ENCODE measurements around the gene RNF14.
A peak's percentile ranks its signal among the peaks of the same experiment; 100 is the strongest.
"Not testable (repeated sequence)": the region's sequence is repeated elsewhere in the genome, so short reads cannot be mapped to it uniquely, and the experiment has no call there.

RNF14 gene

GRCh38 chr5:141968914-141969608, at the start of gene RNF14:
Gene RNF14, plus strand, starts transcription at chr5:141969105. Its CDS starts 4,484 bp downstream, at chr5:141973589.
- H3K9ac ChIP-seq = peak within 1 kb of the TSS; percentile 82
- TF ChIP-seq CTCF (IDR thresholded peaks at IDR 0.05) = peak; percentile 98
- H3K4me3 ChIP-seq (ENCODE audit: low read depth, low read length) = peak within 1 kb of the TSS; percentile 76
- peak within 1 kb of the TSS; percentile 92 for H3K4me2 ChIP-seq (ENCODE audit: low read length)
- no peaks in the 10 kb centered on the region for H3K36me3 ChIP-seq (ENCODE audit: control insufficient read depth, insufficient read depth, low read length)
- H3K9me3 ChIP-seq (ENCODE audit: control insufficient read depth, low read length) = no peaks in the 10 kb centered on the region
- peaks cover 15% of the 10 kb centered on the region for H3K79me2 ChIP-seq
- H3K4me1 ChIP-seq = peaks cover 16% of the 10 kb centered on the region
- peak within 1 kb of the TSS; percentile 87 for H2AFZ ChIP-seq
- H3K27ac ChIP-seq = peak within 1 kb of the TSS; percentile 96
- H3K27me3 ChIP-seq (ENCODE audit: control insufficient read depth, insufficient read depth, low read length) = no peaks in the 10 kb centered on the region

GRCh38 chr5:141919218-141920119, 49.4 kb upstream of the RNF14 start:
- Histone ChIP-seq H3K4me1 (peaks cover 4% of the 10 kb centered on the region), H2AFZ (no peak overlapping the region), H3K36me3 (ENCODE audit: control insufficient read depth, insufficient read depth, low read length) (no peaks in the 10 kb centered on the region), H3K9ac (no peak overlapping the region), H3K4me2 (ENCODE audit: low read length) (no peak overlapping the region), H3K79me2 (no peaks in the 10 kb centered on the region), H3K4me3 (ENCODE audit: low read depth, low read length) (no peak overlapping the region), H3K27me3 (ENCODE audit: control insufficient read depth, insufficient read depth, low read length) (no peaks in the 10 kb centered on the region), H3K27ac (no peak overlapping the region), H3K9me3 (ENCODE audit: control insufficient read depth, low read length) (no peaks in the 10 kb centered on the region)
- no peak for TF ChIP-seq CTCF (IDR thresholded peaks at IDR 0.05)

- no peak for TF ChIP-seq CTCF (IDR thresholded peaks at IDR 0.05)
- Histone ChIP-seq H3K27me3 (ENCODE audit: control insufficient read depth, insufficient read depth, low read length) (no peaks in the 10 kb centered on the region), H3K9me3 (ENCODE audit: control insufficient read depth, low read length) (no peaks in the 10 kb centered on the region), H3K4me2 (ENCODE audit: low read length) (no peak overlapping the region), H3K36me3 (ENCODE audit: control insufficient read depth, insufficient read depth, low read length) (no peaks in the 10 kb centered on the region), H3K27ac (no peak overlapping the region), H3K9ac (no peak overlapping the region), H3K79me2 (peaks cover 2% of the 10 kb centered on the region), H2AFZ (no peak overlapping the region), H3K4me3 (ENCODE audit: low read depth, low read length) (no peak overlapping the region), H3K4me1 (peaks cover 7% of the 10 kb centered on the region)
Measured at GRCh38 chr5:141920771-141921170, 48.1 kb upstream of the RNF14 start.

GRCh38 chr5:141922827-141923447, 46.0 kb upstream of the RNF14 start:
- H3K27ac ChIP-seq = peak overlapping the region; percentile 98
- not testable (repeated sequence) for H3K36me3 ChIP-seq (ENCODE audit: control insufficient read depth, insufficient read depth, low read length); H3K4me1 ChIP-seq; H3K79me2 ChIP-seq; H3K9me3 ChIP-seq (ENCODE audit: control insufficient read depth, low read length); H3K27me3 ChIP-seq (ENCODE audit: control insufficient read depth, insufficient read depth, low read length)
- H3K4me3 ChIP-seq (ENCODE audit: low read depth, low read length) = peak overlapping the region; percentile 93
- peak overlapping the region; percentile 84 for H3K9ac ChIP-seq
- peak overlapping the region; percentile 86 for H3K4me2 ChIP-seq (ENCODE audit: low read length)
- peak overlapping the region; percentile 97 for H2AFZ ChIP-seq
